Vagina (tissue), 2 donors: ENCODE measurements around the gene SPACA5. TPM values are rescaled to one million over a fixed set of nuclear protein-coding genes. Genes with fewer than 3 reads are reported as not detected.
"Not testable (repeated sequence)": the region's sequence is repeated elsewhere in the genome, so short reads cannot be mapped to it uniquely, and the experiment has no call there.

Source experiments
- DNase-seq, 2 donors: peaks; one replicate each; pipeline ENCODE4 v3.0.0-alpha.2; 2017; ENCODE audit errors: extremely low spot score in 2 of 2
- H3K27ac ChIP-seq: fragments of 200-600 bp; sonication (generic); one replicate; pipeline ENCODE4 v1.5.1; 2019
- H3K27me3 ChIP-seq: fragments of 200-600 bp; sonication (generic); one replicate; pipeline ENCODE4 v1.5.1; 2019
- H3K36me3 ChIP-seq, 2 donors: fragments of 200-600 bp; sonication (generic); one replicate each; pipeline ENCODE4 v1.5.1; 2017 to 2019
- H3K4me1 ChIP-seq: fragments of 200-600 bp; sonication (generic); one replicate; pipeline ENCODE4 v1.5.1; 2019
- H3K4me3 ChIP-seq, 2 donors: fragments of 200-600 bp; sonication (generic); 1 replicate in 1 of 2; 2 replicates in 1 of 2; pipeline ENCODE4 v1.5.1; 2016 to 2019
- H3K9me3 ChIP-seq: fragments of 200-600 bp; sonication (generic); one replicate; pipeline ENCODE4 v1.5.1; 2019
- CTCF ChIP-seq, 3 experiments: fragments of 450-650 bp in 2 of 3; fragments of 200-600 bp in 1 of 3; sonication (generic) in 1 of 3; IDR thresholded peaks; one replicate each; pipeline ENCODE4 v1.5.1; 2017 to 2019; ENCODE audit warnings: antibody characterized with exemption in 3 of 3, mild to moderate bottlenecking in 2 of 3, moderate library complexity in 2 of 3
- POLR2A ChIP-seq, 2 donors: fragments of 450-650 bp; IDR thresholded peaks; one replicate each; pipeline ENCODE4 v1.6.1; 2017; ENCODE audit warnings: antibody characterized with exemption in 2 of 2, mild to moderate bottlenecking in 2 of 2, moderate library complexity in 2 of 2
- POLR2AphosphoS5 ChIP-seq, 2 donors: sonication (generic); formaldehyde crosslinking; IDR thresholded peaks; one replicate each; pipeline ENCODE4 v1.9.0; 2017; ENCODE audit warnings: antibody characterized with exemption in 2 of 2, mild to moderate bottlenecking in 2 of 2, low read depth in 1 of 2; ENCODE audit not compliant: insufficient read depth in 1 of 2
- intact Hi-C: fragments of 100-400 bp; cut with DNase I; formaldehyde crosslinking; loops from one replicate; pipeline ENCODE4 v1.15.1; 2023
- total RNA-seq: library from RNA; depleted of rRNA; stranded (reverse); fragments of >200 nt; gene quantifications from one replicate; pipeline ENCODE4 v1.2.3, GENCODE V29; 2016

SPACA5 gene
- total RNA-seq, 1 donor from 2014 or later = not detected

GRCh38 chrX:48028091-48028490 is 21.3 kb downstream of the SPACA5 start:
- H3K27me3 ChIP-seq = no peaks in the 10 kb centered on the region
- no peak overlapping the region for H3K27ac ChIP-seq
- no peak overlapping the region for H3K4me3 ChIP-seq
- DNase-seq = no peak
- no peaks in the 10 kb centered on the region for H3K36me3 ChIP-seq
- H3K9me3 ChIP-seq = no peaks in the 10 kb centered on the region
- TF ChIP-seq CTCF (IDR thresholded peaks at IDR 0.05) (no peak), POLR2AphosphoS5 (IDR thresholded peaks at IDR 0.05; ENCODE audit: insufficient read depth in 1 of 2, low read depth in 1 of 2) (no peak), POLR2A (IDR thresholded peaks at IDR 0.05) (no peak)
- intact Hi-C loops = loop anchor here (10.0 kb wide), 1 partner anchor 193 kb away; the partner anchor contains the start of gene ZNF81
- no peaks in the 10 kb centered on the region for H3K4me1 ChIP-seq

GRCh38 chrX:48030237-48030636 is 23.4 kb downstream of the SPACA5 start:
- Histone ChIP-seq H3K27ac (no peak overlapping the region), H3K4me3 (no peak overlapping the region), H3K9me3 (no peaks in the 10 kb centered on the region), H3K27me3 (no peaks in the 10 kb centered on the region), H3K4me1 (no peaks in the 10 kb centered on the region), H3K36me3 (no peaks in the 10 kb centered on the region)
- intact Hi-C loops = no loop called here
- no peak for DNase-seq
- no peak for TF ChIP-seq POLR2A (IDR thresholded peaks at IDR 0.05)
- no peak for TF ChIP-seq CTCF (IDR thresholded peaks at IDR 0.05)
- TF ChIP-seq POLR2AphosphoS5 (IDR thresholded peaks at IDR 0.05; ENCODE audit: insufficient read depth in 1 of 2, low read depth in 1 of 2) = no peak

GRCh38 chrX:48030641-48031173 is 23.9 kb downstream of the SPACA5 start:
- H3K4me3 ChIP-seq, intact Hi-C loops, H3K4me1 ChIP-seq, H3K9me3 ChIP-seq, H3K27me3 ChIP-seq, H3K27ac ChIP-seq, DNase-seq, H3K36me3 ChIP-seq: not testable (repeated sequence)

- H3K9me3 ChIP-seq = no peaks in the 10 kb centered on the region
- DNase-seq = no peak
- H3K27me3 ChIP-seq = no peaks in the 10 kb centered on the region
- intact Hi-C loops = no loop called here
- no peaks in the 10 kb centered on the region for H3K4me1 ChIP-seq
- H3K27ac ChIP-seq = no peak overlapping the region
- TF ChIP-seq POLR2A (IDR thresholded peaks at IDR 0.05) (no peak), POLR2AphosphoS5 (IDR thresholded peaks at IDR 0.05; ENCODE audit: insufficient read depth in 1 of 2, low read depth in 1 of 2) (no peak)
- no peaks in the 10 kb centered on the region for H3K36me3 ChIP-seq
- H3K4me3 ChIP-seq = no peak overlapping the region
Observed at GRCh38 chrX:48035891-48036290, 29.1 kb downstream of the SPACA5 start.

GRCh38 chrX:48043056-48043455 is 36.3 kb downstream of the SPACA5 start:
- Histone ChIP-seq H3K27me3 (no peaks in the 10 kb centered on the region), H3K4me3 (no peak overlapping the region), H3K27ac (no peak overlapping the region), H3K36me3 (no peaks in the 10 kb centered on the region), H3K4me1 (no peaks in the 10 kb centered on the region), H3K9me3 (no peaks in the 10 kb centered on the region)
- DNase-seq = peak in 1 of 2 donors; percentile 12
- TF ChIP-seq POLR2AphosphoS5 (IDR thresholded peaks at IDR 0.05; ENCODE audit: insufficient read depth in 1 of 2, low read depth in 1 of 2) (no peak), CTCF (IDR thresholded peaks at IDR 0.05) (no peak), POLR2A (IDR thresholded peaks at IDR 0.05) (no peak)
- intact Hi-C loops = no loop called here

GRCh38 chrX:48045410-48046311 is 38.9 kb downstream of the SPACA5 start:
- peak overlapping the region; percentile 14 for H3K27ac ChIP-seq
- H3K27me3 ChIP-seq = no peaks in the 10 kb centered on the region

More at GRCh38 chrX:48045410-48046311, 38.9 kb downstream of the SPACA5 start:
- no peak overlapping the region for H3K4me3 ChIP-seq
- TF ChIP-seq POLR2AphosphoS5 (IDR thresholded peaks at IDR 0.05; ENCODE audit: insufficient read depth in 1 of 2, low read depth in 1 of 2) = no peak
- TF ChIP-seq CTCF (IDR thresholded peaks at IDR 0.05) = no peak
- TF ChIP-seq POLR2A (IDR thresholded peaks at IDR 0.05) = no peak
- intact Hi-C loops = no loop called here
- DNase-seq = no peak
- H3K9me3 ChIP-seq = no peaks in the 10 kb centered on the region
- H3K36me3 ChIP-seq = no peaks in the 10 kb centered on the region
- H3K4me1 ChIP-seq = no peaks in the 10 kb centered on the region
